Skeletal muscle tissue (tissue), 4 donors: ENCODE measurements around the gene ARFGAP3. TPM values are rescaled to one million over a fixed set of nuclear protein-coding genes. Genes with fewer than 3 reads are reported as not detected.
A peak's percentile ranks its signal among the peaks of the same experiment; 100 is the strongest.

ENCODE experiments used
- H3K27ac ChIP-seq: one replicate; pipeline ENCODE4 v1.7.0; 2013; ENCODE audit warnings: mild to moderate bottlenecking, low read depth, low read length, inconsistent platforms
- H3K27me3 ChIP-seq, 3 donors: one replicate each; pipeline ENCODE4 v1.7.0; 2013; ENCODE audit warnings: low read length in 3 of 3; ENCODE audit not compliant: control insufficient read depth in 3 of 3, insufficient read depth in 3 of 3
- H3K36me3 ChIP-seq, 3 donors: one replicate each; pipeline ENCODE4 v1.7.0; 2013; ENCODE audit warnings: low read length in 3 of 3; ENCODE audit not compliant: control insufficient read depth in 3 of 3, insufficient read depth in 3 of 3
- H3K4me1 ChIP-seq, 3 donors: one replicate each; pipeline ENCODE4 v1.7.0; 2013; ENCODE audit warnings: low read length in 3 of 3, mild to moderate bottlenecking in 3 of 3; ENCODE audit not compliant: control insufficient read depth in 3 of 3, insufficient read depth in 3 of 3
- H3K4me3 ChIP-seq, 3 donors: one replicate each; pipeline ENCODE4 v1.7.0; 2013; ENCODE audit warnings: low read length in 3 of 3
- H3K9ac ChIP-seq, 3 donors: one replicate each; pipeline ENCODE4 v1.7.0; 2013; ENCODE audit warnings: low read length in 3 of 3, mild to moderate bottlenecking in 3 of 3, moderate library complexity in 2 of 3, low read depth in 1 of 3
- H3K9me3 ChIP-seq, 3 donors: one replicate each; pipeline ENCODE4 v1.7.0; 2013; ENCODE audit warnings: low read length in 3 of 3; ENCODE audit not compliant: control insufficient read depth in 3 of 3
- total RNA-seq: library from RNA; depleted of rRNA; stranded (reverse); fragments of >200 nt; gene quantifications from one replicate; pipeline ENCODE4 v1.2.3, GENCODE V29; 2014
- donor health status: Osteomylitis.

Gene ARFGAP3
- total RNA-seq, 1 donor from 2014 or later: 32.9 TPM

DNA sequence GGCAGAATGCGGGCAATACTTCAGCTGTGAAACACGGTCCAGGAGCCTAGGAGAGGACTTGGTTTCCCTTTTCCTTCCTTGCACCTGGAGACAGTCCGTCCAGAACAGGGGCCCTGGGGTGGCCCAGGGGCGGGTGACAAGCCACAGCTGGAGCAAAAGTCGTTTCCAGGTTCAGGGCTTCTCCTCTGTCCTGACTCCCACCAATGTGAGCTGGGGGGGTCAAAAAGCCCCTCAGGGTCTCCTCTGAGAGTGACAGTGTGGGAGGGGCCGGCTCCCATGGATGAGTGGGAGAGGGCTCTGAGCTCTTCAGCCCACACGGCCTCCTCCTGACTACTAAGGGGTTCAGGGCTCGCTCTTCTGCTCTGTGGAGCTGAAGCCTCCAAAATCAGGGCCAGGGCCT, 20.1 kb upstream of the ARFGAP3 start:
- Histone ChIP-seq H3K27me3 (no peaks in the 10 kb centered on the region), H3K36me3 (peaks cover 37 to 65% (median 52%) of the 10 kb centered on the region in 3 donors), H3K27ac (no peak overlapping the region), H3K9ac (peak overlapping the region in 1 of 3 donors; percentile 40), H3K4me1 (peaks cover 19 to 59% (median 52%) of the 10 kb centered on the region in 3 donors), H3K9me3 (no peaks in the 10 kb centered on the region), H3K4me3 (no peak overlapping the region)

DNA sequence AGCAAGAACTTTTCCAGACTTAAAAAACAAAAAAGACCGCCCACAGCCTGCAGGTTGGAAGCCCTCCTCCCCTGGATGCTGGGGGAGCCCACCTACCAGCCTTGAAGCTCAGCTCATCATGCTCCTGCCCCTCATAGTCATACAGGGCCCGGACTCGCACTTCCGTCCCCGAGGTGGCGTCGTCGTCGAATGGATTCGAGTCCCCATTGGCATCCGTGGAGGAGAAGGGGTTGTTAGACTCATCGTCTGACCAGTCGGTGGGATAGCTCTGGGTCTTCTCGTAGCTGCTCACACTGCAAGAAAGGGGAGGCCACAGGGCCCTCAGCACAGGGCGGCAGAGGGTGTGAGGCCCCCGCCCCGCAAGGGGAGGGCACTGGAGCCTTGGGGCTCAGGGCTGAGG, 19.0 kb upstream of the ARFGAP3 start:
- Histone ChIP-seq H3K27ac (no peak overlapping the region), H3K36me3 (peaks cover 47 to 63% (median 54%) of the 10 kb centered on the region in 3 donors), H3K9me3 (no peaks in the 10 kb centered on the region), H3K4me3 (no peak overlapping the region), H3K27me3 (no peaks in the 10 kb centered on the region), H3K4me1 (peaks cover 13 to 52% (median 44%) of the 10 kb centered on the region in 3 donors), H3K9ac (no peak overlapping the region)

DNA sequence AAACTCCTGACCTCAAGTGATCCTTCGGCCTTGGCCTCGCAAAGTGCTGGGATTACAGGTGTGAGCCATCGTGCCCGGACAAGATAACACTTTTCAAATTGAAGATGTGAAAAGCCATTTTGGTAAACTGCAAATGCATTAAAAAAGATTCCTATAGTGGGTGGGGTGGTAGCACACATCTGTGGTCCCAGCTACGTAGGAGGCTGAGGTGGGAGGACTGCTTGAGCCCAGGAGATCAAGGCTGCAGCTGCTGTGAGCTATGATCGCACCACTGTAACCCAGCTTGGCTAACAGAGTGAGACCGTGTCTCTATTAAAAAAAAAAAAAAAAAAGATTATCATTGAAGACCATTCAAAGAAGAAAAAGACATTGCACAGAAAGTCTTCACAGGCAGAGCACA, 16.9 kb upstream of the ARFGAP3 start:
- peaks cover 53 to 57% (median 56%) of the 10 kb centered on the region in 3 donors for H3K36me3 ChIP-seq
- H3K27ac ChIP-seq: no peak overlapping the region
- H3K27me3 ChIP-seq: no peaks in the 10 kb centered on the region

DNA sequence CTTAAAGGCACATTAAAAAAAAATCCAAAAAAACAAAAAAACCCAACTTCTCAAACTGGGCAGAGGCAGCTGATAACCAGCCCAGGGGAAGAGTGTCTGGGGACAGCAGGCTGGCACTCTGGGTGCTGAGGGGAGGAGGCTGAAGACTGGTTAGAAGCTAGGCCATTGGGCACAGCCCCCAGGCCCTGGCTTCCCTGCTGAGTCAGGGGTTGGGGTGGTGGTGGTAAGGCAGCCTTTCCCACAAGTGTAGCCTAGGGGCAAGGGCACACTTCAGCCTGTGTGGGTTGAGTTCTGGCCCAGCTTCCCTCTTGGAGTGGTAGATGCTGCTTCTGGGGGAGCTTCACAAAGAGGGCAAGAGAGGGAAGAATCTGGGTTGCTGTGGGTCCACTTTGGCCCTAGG, 16.3 kb upstream of the ARFGAP3 start:
- peak overlapping the region; percentile 19 for H3K27ac ChIP-seq
- peaks cover 47 to 52% (median 50%) of the 10 kb centered on the region in 3 donors for H3K36me3 ChIP-seq
- peaks cover 23 to 47% (median 41%) of the 10 kb centered on the region in 3 donors for H3K4me1 ChIP-seq
- no peaks in the 10 kb centered on the region for H3K9me3 ChIP-seq
- H3K9ac ChIP-seq: peak overlapping the region in 2 of 3 donors; percentile 38 to 60
- no peaks in the 10 kb centered on the region for H3K27me3 ChIP-seq
- H3K4me3 ChIP-seq: no peak overlapping the region

More for the DNA sequence above, 16.9 kb upstream of the ARFGAP3 start:
- H3K9me3 ChIP-seq: no peaks in the 10 kb centered on the region
- no peak overlapping the region for H3K4me3 ChIP-seq
- peaks cover 17 to 44% (median 37%) of the 10 kb centered on the region in 3 donors for H3K4me1 ChIP-seq
- H3K9ac ChIP-seq: no peak overlapping the region

DNA sequence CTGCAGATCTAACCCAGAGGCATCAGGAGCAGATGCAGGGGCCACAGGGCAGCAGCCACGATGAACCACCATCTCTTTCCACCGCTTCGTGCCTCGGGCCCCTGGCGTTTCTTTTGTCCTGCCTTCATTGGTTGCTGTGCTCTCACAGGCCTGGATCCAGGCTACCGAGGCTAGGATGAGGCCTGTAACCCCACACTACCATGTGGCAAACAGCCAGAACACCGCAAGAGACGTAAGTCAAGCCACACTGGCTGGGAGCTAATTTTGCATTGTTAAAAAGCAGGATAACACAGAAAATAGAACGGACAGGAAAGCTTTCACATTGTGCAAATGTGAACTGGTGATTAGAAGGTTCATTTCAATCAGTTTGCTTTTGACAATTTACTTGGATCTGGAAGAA, 15.7 kb upstream of the ARFGAP3 start:
- H3K27me3 ChIP-seq: no peaks in the 10 kb centered on the region
- no peak overlapping the region for H3K27ac ChIP-seq
- peaks cover 42 to 48% (median 47%) of the 10 kb centered on the region in 3 donors for H3K36me3 ChIP-seq

DNA sequence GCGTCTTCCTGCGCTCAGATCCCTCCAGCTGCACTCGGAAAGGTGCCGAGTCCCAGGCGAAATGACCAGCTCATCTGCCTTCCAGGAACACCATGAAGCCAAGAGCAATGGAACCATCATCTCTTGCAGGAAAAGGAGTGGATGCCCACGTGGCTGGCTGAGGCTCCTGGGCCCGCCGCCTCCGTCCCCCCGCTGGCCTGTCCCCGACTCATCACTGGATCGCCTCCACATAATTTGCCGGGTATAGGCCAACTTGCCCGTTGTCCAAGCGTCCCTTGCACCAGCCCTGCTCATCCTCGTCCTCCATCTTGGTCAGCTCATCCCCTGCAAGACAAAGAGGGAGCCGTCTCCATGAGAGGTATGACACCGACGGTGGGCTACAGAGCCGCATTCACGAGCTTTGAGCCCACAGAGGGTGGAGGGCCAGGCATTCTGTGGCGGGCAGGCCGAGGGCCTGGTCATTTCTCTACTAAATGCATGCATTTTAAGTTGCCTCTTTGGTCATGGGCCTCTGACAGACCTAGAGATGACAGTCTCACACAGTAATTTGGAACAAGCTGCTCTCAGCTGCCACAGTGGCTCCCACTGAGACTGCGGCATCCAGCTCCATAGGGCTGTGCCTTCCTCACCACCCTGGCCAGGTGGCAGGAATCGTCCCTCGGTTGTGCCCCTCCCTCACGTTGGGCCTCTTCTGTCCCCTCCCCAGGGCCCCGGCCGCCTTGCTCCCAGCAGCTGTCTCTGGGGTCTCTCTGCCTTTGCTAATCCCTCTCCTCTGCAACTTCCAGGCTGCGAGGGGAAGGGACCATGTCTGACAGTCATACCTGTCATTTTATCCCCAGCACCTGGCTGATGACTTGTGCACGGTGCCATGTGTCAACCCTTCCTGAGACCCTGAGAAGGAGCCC, 14.3 kb upstream of the ARFGAP3 start:
- no peak overlapping the region for H3K4me3 ChIP-seq
- H3K36me3 ChIP-seq: peaks cover 32 to 37% (median 35%) of the 10 kb centered on the region in 3 donors
- H3K9me3 ChIP-seq: no peaks in the 10 kb centered on the region
- peaks cover 26 to 41% (median 36%) of the 10 kb centered on the region in 3 donors for H3K4me1 ChIP-seq
- H3K27me3 ChIP-seq: no peaks in the 10 kb centered on the region
- H3K9ac ChIP-seq: peak overlapping the region in 1 of 3 donors; percentile 20
- no peak overlapping the region for H3K27ac ChIP-seq

More for the DNA sequence above, 15.7 kb upstream of the ARFGAP3 start:
- Histone ChIP-seq H3K9ac (peak overlapping the region; percentile 2 to 60 (median 40)), H3K4me3 (no peak overlapping the region), H3K9me3 (no peaks in the 10 kb centered on the region), H3K4me1 (peaks cover 24 to 44% (median 39%) of the 10 kb centered on the region in 3 donors)

DNA sequence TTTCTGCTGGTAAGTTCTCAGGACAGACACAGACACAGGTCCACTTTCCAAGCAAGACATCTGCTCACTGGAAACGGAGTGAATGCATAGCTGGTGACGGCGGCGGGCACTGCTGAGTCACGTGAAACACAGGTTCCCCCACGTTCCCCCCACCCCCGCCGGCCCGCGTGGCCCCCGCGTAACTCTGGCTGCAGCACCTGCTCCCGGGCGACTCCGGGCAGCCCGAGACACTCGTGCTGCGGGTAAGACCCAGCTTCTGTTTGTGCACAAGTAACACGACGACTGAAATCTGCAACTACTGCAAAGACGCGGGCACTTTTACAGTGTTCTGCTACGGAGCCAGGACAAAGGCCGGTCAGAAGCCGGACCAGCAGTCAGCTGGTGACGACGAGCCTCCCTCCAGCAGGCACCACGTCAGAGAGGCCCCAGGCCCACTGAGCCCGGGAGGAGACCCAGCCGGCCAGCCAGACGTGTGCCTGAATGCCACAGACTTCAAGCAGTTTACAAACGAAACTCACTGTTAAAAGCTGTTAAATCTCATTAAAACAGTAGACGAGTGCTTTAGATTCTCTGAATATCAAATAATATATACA, 12.9 kb upstream of the ARFGAP3 start:
- peak overlapping the region in 1 of 3 donors; percentile 33 for H3K9ac ChIP-seq
- H3K9me3 ChIP-seq: no peaks in the 10 kb centered on the region
- no peaks in the 10 kb centered on the region for H3K27me3 ChIP-seq
- H3K4me3 ChIP-seq: no peak overlapping the region
- H3K27ac ChIP-seq: no peak overlapping the region
- H3K4me1 ChIP-seq: peaks cover 26 to 41% (median 36%) of the 10 kb centered on the region in 3 donors
- H3K36me3 ChIP-seq: peaks cover 22 to 30% (median 24%) of the 10 kb centered on the region in 3 donors

DNA sequence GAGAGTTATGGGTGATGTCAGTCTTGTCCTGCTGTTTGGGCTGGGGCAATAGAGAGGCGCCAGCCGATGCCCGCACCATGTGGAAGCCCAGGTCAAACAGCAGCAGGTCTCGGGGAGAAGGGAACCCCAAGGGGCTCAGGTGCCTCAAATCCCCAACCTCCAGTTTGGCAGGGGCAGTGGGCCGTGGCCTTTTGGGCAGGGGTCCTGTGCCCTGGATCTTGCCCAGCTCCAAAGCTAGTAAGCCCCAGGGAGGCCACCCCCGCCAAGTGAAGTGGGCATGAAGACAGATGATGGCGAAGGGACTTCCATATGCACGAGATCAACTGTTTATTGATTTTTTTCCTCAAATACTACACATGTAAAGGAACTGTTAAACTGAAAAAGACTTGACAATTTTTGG, 12.4 kb upstream of the ARFGAP3 start:
- Histone ChIP-seq H3K27ac (peak overlapping the region; percentile 63), H3K4me1 (peaks cover 26 to 41% (median 36%) of the 10 kb centered on the region in 3 donors), H3K9ac (peak overlapping the region in 1 of 3 donors; percentile 33), H3K27me3 (no peaks in the 10 kb centered on the region), H3K36me3 (peaks cover 21 to 28% (median 22%) of the 10 kb centered on the region in 3 donors), H3K4me3 (no peak overlapping the region), H3K9me3 (no peaks in the 10 kb centered on the region)

DNA sequence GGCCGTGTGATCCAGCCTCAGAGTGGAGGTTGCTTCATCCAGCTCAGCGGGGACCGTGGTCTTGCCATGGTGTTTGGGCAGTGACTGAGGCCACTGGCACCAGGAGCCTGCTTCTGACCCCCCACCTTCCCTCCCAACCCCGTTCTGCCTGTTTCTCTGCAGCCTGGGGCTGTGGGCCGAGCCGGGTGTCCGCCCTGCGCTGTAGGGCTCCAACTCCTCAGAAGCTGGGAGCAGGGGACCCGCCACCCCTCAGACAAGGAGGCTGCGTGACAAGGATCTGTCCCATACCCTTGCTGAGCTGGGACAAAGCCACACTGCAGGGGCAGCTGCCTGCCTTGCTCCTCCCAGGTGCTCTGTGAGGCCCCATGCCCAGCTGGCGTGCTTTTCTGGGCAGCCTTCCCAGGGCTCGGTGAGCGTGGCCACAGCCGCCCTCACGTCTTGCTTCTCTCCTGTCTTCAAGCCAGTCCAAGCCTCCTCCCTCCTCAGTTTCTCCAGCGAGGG, 11.7 kb upstream of the ARFGAP3 start:
- Histone ChIP-seq H3K9ac (peak overlapping the region in 2 of 3 donors; percentile 45 to 54), H3K27ac (peak overlapping the region; percentile 63), H3K36me3 (peaks cover 20 to 23% (median 21%) of the 10 kb centered on the region in 3 donors), H3K4me3 (peak overlapping the region in 1 of 3 donors; percentile 14), H3K9me3 (no peaks in the 10 kb centered on the region), H3K4me1 (peaks cover 26 to 41% (median 36%) of the 10 kb centered on the region in 3 donors), H3K27me3 (no peaks in the 10 kb centered on the region)
